Esophagus squamous epithelium (tissue), 4 donors: ENCODE data around the gene RPL15.

ENCODE experiments used
- POLR2A ChIP-seq, 4 donors: fragments of 450-650 bp; IDR thresholded peaks; one replicate each; pipeline ENCODE4 v1.6.1; 2017; ENCODE audit warnings: antibody characterized with exemption in 4 of 4, mild to moderate bottlenecking in 4 of 4, moderate library complexity in 3 of 4
- TF ChIP-seq, protein P1 (sequence below), 6 experiments: fragments of 450-650 bp in 4 of 6; fragments of 200-600 bp in 2 of 6; sonication (generic) in 2 of 6; IDR thresholded peaks; one replicate each; pipeline ENCODE4 v1.5.1; 2016 to 2019; ENCODE audit warnings: antibody characterized with exemption in 6 of 6, mild to moderate bottlenecking in 4 of 6, moderate library complexity in 4 of 6

DNA sequence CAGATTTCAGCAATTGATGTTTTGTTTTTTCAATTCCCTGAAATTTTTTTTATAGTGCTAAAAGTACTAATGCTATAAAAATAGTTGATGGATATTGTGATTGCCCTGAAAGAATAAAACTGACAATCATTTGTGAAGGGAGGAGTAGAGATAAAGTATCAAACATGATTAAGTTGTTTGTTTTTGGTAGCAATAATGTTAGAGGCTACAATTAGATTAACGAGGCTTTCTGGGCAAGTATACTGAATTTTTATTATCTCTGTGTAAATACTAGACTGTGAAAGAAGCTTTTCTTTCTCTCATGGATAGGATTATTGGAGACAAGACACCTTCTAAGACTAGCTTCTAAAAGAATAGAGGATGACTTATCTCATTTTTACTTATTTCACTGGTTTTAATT is 43.7 kb downstream of the RPL15 start:
- TF ChIP-seq POLR2A (IDR thresholded peaks at IDR 0.05) = no peak
- TF ChIP-seq, protein P1, sequence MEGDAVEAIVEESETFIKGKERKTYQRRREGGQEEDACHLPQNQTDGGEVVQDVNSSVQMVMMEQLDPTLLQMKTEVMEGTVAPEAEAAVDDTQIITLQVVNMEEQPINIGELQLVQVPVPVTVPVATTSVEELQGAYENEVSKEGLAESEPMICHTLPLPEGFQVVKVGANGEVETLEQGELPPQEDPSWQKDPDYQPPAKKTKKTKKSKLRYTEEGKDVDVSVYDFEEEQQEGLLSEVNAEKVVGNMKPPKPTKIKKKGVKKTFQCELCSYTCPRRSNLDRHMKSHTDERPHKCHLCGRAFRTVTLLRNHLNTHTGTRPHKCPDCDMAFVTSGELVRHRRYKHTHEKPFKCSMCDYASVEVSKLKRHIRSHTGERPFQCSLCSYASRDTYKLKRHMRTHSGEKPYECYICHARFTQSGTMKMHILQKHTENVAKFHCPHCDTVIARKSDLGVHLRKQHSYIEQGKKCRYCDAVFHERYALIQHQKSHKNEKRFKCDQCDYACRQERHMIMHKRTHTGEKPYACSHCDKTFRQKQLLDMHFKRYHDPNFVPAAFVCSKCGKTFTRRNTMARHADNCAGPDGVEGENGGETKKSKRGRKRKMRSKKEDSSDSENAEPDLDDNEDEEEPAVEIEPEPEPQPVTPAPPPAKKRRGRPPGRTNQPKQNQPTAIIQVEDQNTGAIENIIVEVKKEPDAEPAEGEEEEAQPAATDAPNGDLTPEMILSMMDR (IDR thresholded peaks at IDR 0.05) = no peak
